Omental fat pad (tissue), 4 donors: ENCODE results near the gene DLG2. TPM values are rescaled to one million over a fixed set of nuclear protein-coding genes. Genes with fewer than 3 reads are reported as not detected.

Experiments
- ATAC-seq: fragments of 150-250 bp; one replicate; pipeline ENCODE4 v1.9.1; 2016; ENCODE audit warnings: mild to moderate bottlenecking, moderate library complexity; ENCODE audit not compliant: low FRiP score
- DNase-seq: peaks from one replicate; pipeline ENCODE4 v3.0.0-alpha.2; 2019; ENCODE audit warnings: low spot score
- CTCF ChIP-seq, 3 donors: fragments of 450-650 bp; IDR thresholded peaks; one replicate each; pipeline ENCODE4 v1.5.1; 2016 to 2017; ENCODE audit warnings: antibody characterized with exemption in 3 of 3, mild to moderate bottlenecking in 3 of 3, moderate library complexity in 2 of 3
- total RNA-seq, 4 donors: library from RNA; depleted of rRNA; stranded (reverse); fragments of >200 nt; gene quantifications; one replicate each; pipeline ENCODE4 v1.1.0, GENCODE V29; 2016

Gene DLG2
- total RNA-seq, 4 donors from 2014 or later = 4.8 to 13.2 (median 8.1) TPM

DNA sequence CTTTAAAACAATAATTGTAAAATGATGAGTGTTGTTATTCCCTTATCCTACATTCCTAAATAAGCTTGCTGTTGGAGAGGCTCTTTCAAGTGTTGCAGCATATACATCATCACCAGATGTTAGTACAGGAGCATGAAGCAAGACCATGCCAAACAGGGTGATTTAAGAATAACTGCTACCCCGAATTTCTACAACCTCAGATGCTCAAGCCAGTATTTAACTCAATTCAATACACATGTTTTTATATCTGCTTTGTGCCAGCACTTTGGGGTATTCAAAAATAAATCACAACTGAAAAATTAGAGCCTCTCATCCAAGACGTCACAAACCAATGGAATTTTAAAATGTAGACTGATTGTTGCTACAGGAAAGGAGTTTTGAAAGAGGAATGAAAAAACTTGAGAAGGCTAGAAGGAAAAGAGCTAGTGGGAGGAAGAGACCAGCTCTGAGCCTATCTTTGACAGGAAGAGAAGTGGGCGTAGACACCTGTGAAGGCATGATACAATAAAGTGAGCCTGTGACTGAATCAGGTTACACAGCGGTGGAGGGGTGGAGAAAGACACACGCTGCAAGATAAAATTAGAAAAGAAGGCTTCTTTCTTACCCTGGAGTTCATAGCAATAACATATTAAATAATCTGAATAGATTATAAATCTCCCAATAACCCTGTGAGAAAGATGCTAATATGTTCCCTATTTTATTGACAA, 95.8 kb downstream of the DLG2 start:
- ATAC-seq (no peak), DNase-seq (no peak)
- no peak for TF ChIP-seq CTCF (IDR thresholded peaks at IDR 0.05)

DNA sequence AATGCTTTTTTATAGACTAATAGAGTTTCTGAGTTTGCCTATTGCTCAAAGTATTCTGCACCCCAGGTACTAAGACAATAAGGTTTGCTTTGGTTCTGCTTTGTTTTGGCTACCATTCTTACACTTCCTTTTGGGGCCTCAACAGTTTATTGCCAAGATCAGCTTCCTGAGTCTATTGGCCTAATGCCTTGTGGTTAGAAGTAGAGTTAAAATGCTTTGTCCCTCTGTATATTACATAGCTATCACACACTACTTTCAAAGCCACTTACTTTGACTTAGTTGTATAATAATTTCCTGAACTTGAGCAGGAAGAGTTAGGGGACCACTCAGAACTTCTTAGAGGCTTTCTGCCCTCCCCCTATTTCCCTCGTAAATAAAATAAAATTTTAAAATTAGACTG, 96.5 kb downstream of the DLG2 start:
- no peak for ATAC-seq
- no peak for TF ChIP-seq CTCF (IDR thresholded peaks at IDR 0.05)
- DNase-seq = no peak

- ATAC-seq (no peak), DNase-seq (no peak)
- no peak for TF ChIP-seq CTCF (IDR thresholded peaks at IDR 0.05)
These were observed 100.6 kb downstream of the DLG2 start for GRCh38 chr11:85526564-85526963.

- DNase-seq = no peak
- ATAC-seq = no peak
- TF ChIP-seq CTCF (IDR thresholded peaks at IDR 0.05) = no peak
These were observed 101.5 kb downstream of the DLG2 start for GRCh38 chr11:85525686-85526085.

DNA sequence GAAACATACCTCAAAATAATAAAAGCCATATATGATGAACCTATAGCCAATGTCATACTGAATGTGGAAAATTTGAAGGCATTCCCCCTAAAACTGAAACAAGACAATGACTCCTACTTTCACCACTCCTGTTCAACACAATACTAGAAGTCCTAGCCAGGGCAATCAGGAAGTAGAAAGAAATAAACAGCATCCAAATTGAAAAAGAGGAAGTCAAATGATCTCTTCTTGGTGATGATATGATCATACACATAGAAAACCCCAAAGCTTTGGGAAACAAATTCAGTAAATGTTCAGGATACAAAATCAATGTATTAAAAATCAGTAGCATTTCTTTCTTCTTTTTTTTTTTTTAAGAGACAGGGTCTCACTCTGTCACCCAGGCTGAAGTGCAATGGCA, 109.9 kb downstream of the DLG2 start:
- ATAC-seq (no peak), DNase-seq (no peak)
- no peak for TF ChIP-seq CTCF (IDR thresholded peaks at IDR 0.05)

- no peak for TF ChIP-seq CTCF (IDR thresholded peaks at IDR 0.05)
- DNase-seq = no peak
- no peak for ATAC-seq
These were observed 131.2 kb downstream of the DLG2 start for GRCh38 chr11:85495918-85496317.

GRCh38 chr11:85494396-85494795, 132.7 kb downstream of the DLG2 start:
- ATAC-seq (no peak), DNase-seq (no peak)
- no peak for TF ChIP-seq CTCF (IDR thresholded peaks at IDR 0.05)
